ENCODE measurements around the gene OLFML1. TPM values are rescaled to one million over a fixed set of nuclear protein-coding genes. Genes with fewer than 3 reads are reported as not detected.

OLFML1 gene
- total RNA-seq, 4 donors from 2014 or later = 1.7 to 4.0 (median 2.4) TPM

DNA sequence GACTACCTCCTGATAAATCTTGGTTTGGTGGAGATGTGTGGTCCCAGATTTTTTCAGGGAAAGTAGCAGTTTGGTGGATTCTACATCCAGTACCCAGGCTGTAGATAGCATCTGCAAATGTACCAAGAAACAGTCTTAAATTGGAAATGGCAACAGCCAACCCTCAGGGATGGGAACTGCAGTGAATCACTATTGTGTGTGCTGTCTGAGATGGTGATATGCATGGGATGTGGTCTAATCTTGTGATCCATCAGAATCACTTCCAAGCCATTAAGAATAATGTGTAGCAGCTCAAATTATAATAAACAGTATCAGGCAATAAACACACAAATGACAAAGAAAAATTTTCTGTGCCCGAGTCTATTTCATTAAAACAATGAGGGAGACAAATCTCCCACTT lies 3.4 kb downstream of the OLFML1 start:
- Histone ChIP-seq H3K27me3 (no peaks in the 10 kb centered on the region), H3K36me3 (no peaks in the 10 kb centered on the region), H3K4me1 (peaks cover 0 to 7% of the 10 kb centered on the region in 2 donors), H3K9me3 (no peaks in the 10 kb centered on the region), H3K4me3 (no peak overlapping the region), H3K27ac (no peak overlapping the region)
- ATAC-seq = no peak
- TF ChIP-seq, protein P1, sequence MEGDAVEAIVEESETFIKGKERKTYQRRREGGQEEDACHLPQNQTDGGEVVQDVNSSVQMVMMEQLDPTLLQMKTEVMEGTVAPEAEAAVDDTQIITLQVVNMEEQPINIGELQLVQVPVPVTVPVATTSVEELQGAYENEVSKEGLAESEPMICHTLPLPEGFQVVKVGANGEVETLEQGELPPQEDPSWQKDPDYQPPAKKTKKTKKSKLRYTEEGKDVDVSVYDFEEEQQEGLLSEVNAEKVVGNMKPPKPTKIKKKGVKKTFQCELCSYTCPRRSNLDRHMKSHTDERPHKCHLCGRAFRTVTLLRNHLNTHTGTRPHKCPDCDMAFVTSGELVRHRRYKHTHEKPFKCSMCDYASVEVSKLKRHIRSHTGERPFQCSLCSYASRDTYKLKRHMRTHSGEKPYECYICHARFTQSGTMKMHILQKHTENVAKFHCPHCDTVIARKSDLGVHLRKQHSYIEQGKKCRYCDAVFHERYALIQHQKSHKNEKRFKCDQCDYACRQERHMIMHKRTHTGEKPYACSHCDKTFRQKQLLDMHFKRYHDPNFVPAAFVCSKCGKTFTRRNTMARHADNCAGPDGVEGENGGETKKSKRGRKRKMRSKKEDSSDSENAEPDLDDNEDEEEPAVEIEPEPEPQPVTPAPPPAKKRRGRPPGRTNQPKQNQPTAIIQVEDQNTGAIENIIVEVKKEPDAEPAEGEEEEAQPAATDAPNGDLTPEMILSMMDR (IDR thresholded peaks at IDR 0.05 in 4 of 5, conservative IDR thresholded peaks at IDR 0.05 in 1 of 5) = no peak
- TF ChIP-seq POLR2A (IDR thresholded peaks at IDR 0.05) = no peak
- intact Hi-C loops (cut with DNase I; ENCODE audit: low total_unique reads) (no loop called here), in situ Hi-C loops (cut with MboI; ENCODE audit: low sequenced_read_pairs in 4 of 4) (no loop called here)
- DNase-seq = no peak

DNA sequence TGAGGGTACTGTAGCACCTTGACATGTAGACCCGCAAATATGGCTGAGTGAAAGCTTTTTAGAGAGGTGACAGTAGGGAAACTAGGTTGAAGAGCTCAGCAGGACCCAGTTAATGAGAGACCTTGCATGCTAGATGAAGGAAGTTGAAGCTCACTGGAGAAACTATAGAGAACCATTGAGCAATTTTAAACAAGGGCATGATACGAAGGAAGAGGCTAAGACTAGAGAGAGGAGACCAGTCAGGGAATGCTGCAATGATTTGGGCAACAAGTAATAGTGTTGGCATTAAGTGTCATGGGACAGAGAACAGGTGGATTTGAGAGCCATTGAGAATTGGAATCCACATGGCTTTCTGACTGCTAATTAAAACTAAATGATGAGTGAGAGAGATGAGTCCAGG lies 4.1 kb downstream of the OLFML1 start:
- TF ChIP-seq, protein P1 (IDR thresholded peaks at IDR 0.05 in 4 of 5, conservative IDR thresholded peaks at IDR 0.05 in 1 of 5) = no peak
- TF ChIP-seq POLR2A (IDR thresholded peaks at IDR 0.05) = no peak
- Histone ChIP-seq H3K4me3 (no peak overlapping the region), H3K27me3 (no peaks in the 10 kb centered on the region), H3K36me3 (no peaks in the 10 kb centered on the region), H3K9me3 (no peaks in the 10 kb centered on the region), H3K27ac (no peak overlapping the region), H3K4me1 (peaks cover 0 to 7% of the 10 kb centered on the region in 2 donors)
- in situ Hi-C loops (cut with MboI; ENCODE audit: low sequenced_read_pairs in 4 of 4) (no loop called here), intact Hi-C loops (cut with DNase I; ENCODE audit: low total_unique reads) (no loop called here)
- DNase-seq (no peak), ATAC-seq (no peak)

DNA sequence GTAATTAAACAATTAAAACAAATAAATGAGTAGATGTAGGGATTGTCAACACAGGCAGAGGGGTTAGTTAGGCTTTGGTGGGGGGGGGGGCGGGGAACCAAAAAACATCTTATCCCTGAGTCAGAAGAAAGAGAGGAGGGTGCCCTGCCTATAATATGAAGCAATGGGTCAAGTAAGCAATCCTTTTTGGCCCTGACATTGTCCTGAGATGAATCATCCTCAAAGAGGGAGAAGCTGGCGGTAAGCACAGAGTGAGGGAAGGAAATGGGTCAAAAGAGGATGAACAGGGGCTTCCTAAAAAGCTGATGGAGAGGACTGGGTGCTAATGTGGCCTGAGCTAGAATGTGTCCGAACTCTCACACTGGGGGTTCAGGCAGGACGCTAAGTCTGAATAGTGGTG lies 4.7 kb downstream of the OLFML1 start:
- no peaks in the 10 kb centered on the region for H3K36me3 ChIP-seq
- H3K4me1 ChIP-seq = peaks cover 0 to 7% of the 10 kb centered on the region in 2 donors
- H3K9me3 ChIP-seq = no peaks in the 10 kb centered on the region
- intact Hi-C loops (cut with DNase I; ENCODE audit: low total_unique reads) (no loop called here), in situ Hi-C loops (cut with MboI; ENCODE audit: low sequenced_read_pairs in 4 of 4) (no loop called here)
- peak overlapping the region in 1 of 4 donors; percentile 35 for H3K27ac ChIP-seq
- DNase-seq (no peak), ATAC-seq (peak in 1 of 2 donors; percentile 76)
- TF ChIP-seq, protein P1 (IDR thresholded peaks at IDR 0.05 in 4 of 5, conservative IDR thresholded peaks at IDR 0.05 in 1 of 5) = no peak
- no peak for TF ChIP-seq POLR2A (IDR thresholded peaks at IDR 0.05)
- no peaks in the 10 kb centered on the region for H3K27me3 ChIP-seq
- no peak overlapping the region for H3K4me3 ChIP-seq

DNA sequence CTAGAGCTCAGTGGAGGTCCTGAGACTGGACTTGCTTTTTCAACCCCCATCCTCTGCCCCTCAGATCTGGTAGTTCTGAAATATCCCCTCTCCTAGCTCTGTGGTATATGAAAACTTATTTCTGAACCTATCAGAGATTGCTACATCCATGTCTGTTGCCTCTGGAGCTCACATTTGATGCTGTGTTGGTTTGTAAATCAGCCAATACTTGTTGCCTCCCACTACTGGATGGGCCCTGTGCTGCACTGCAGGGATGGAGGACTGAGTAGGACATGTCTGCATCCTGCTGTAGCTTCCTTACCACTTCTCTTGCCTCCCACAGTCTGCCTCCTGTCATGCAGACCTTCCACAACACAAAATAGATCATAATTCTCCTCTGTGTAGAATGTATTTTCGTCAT lies 5.2 kb downstream of the OLFML1 start:
- in situ Hi-C loops (cut with MboI; ENCODE audit: low sequenced_read_pairs in 4 of 4) (no loop called here), intact Hi-C loops (cut with DNase I; ENCODE audit: low total_unique reads) (no loop called here)
- DNase-seq (no peak), ATAC-seq (peak in 1 of 2 donors; percentile 26)
- TF ChIP-seq POLR2A (IDR thresholded peaks at IDR 0.05) = no peak
- TF ChIP-seq, protein P1 (IDR thresholded peaks at IDR 0.05 in 4 of 5, conservative IDR thresholded peaks at IDR 0.05 in 1 of 5) = no peak
- Histone ChIP-seq H3K27me3 (no peaks in the 10 kb centered on the region), H3K36me3 (no peaks in the 10 kb centered on the region), H3K27ac (peak overlapping the region in 1 of 4 donors; percentile 35), H3K4me3 (no peak overlapping the region), H3K4me1 (peaks cover 0 to 7% of the 10 kb centered on the region in 2 donors), H3K9me3 (no peaks in the 10 kb centered on the region)

DNA sequence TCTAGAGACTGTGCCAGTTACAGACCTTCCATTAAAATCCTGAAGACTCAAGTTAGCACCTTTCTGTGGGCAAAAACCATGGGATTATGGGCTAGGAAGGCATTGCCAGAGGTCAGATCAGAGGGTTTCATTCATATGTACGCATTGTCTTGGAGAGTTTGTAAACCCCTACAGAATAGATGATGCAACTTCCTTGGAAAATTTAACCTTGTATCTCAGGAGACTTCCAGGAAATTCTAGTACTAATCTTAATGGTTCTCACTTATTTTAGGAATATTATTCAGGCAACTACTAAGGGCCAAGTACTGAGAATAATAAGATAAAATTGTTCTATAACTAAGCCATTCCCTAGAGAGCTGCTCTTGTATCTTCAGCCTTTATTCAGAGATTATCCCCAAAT lies 6.9 kb downstream of the OLFML1 start:
- intact Hi-C loops (cut with DNase I; ENCODE audit: low total_unique reads) = no loop called here
- H3K27ac ChIP-seq = no peak overlapping the region
- ATAC-seq = no peak
- H3K9me3 ChIP-seq = no peaks in the 10 kb centered on the region
- TF ChIP-seq, protein P1 (IDR thresholded peaks at IDR 0.05 in 4 of 5, conservative IDR thresholded peaks at IDR 0.05 in 1 of 5) = no peak
- TF ChIP-seq POLR2A (IDR thresholded peaks at IDR 0.05) = no peak
- in situ Hi-C loops (cut with MboI; ENCODE audit: low sequenced_read_pairs in 4 of 4) = no loop called here
- H3K27me3 ChIP-seq = no peaks in the 10 kb centered on the region
- H3K36me3 ChIP-seq = no peaks in the 10 kb centered on the region
- H3K4me3 ChIP-seq = no peak overlapping the region
- DNase-seq = no peak
- H3K4me1 ChIP-seq = peaks cover 0 to 7% of the 10 kb centered on the region in 2 donors

All from gastrocnemius medialis (tissue), 4 donors.